ENCODE measurements around the gene SLC38A6. TPM values are rescaled to one million over a fixed set of nuclear protein-coding genes. Genes with fewer than 3 reads are reported as not detected.

SLC38A6 gene
- total and polyA plus RNA-seq, 2 experiments from 2014 or later: 11.9 to 23.2 TPM

GRCh38 chr14:60973070-60973469 lies 8.0 kb upstream of the SLC38A6 start:
- Histone ChIP-seq H4K20me1 (replicated peaks; ENCODE audit: insufficient read depth) (no peaks in the 10 kb centered on the region), H3K27me3 (ENCODE audit: insufficient read depth) (no peaks in the 10 kb centered on the region), H3K9me2 (ENCODE audit: insufficient read depth) (no peaks in the 10 kb centered on the region), H3K27ac (ENCODE audit: low read depth) (0 out of 2 replicates have a peak overlapping the region, but pooled peaks have one; percentile 14), H3K79me2 (replicated peaks; ENCODE audit: insufficient read depth) (0 out of 2 replicates have a peak, but pooled peaks cover 7% of the 10 kb centered on the region), H3F3A (replicated peaks; ENCODE audit: low read depth) (no peaks in the 10 kb centered on the region), H2AFZ (no peak overlapping the region), H3K4me1 (ENCODE audit: insufficient read depth) (no peaks in the 10 kb centered on the region), H3K36me3 (ENCODE audit: insufficient read depth) (peaks cover 6% of the 10 kb centered on the region; the same call in 1 of the 2 replicates), H3K4me3 (no peak overlapping the region), H3K4me2 (no peak overlapping the region)
- Mint-ChIP-seq H3K36me3 (ENCODE audit: low read depth) (peaks cover 15% of the 10 kb centered on the region; the same call in 2 of the 3 replicates), H3K27ac (no peak overlapping the region), H3K27me3 (ENCODE audit: insufficient read depth, low read depth, poor library complexity) (no peaks in the 10 kb centered on the region), H3K4me1 (peaks cover 2% of the 10 kb centered on the region; the same call in 1 of the 3 replicates), H3K9me3 (no peaks in the 10 kb centered on the region), H3K4me3 (no peak overlapping the region)
- ATAC-seq: no peak
- DNase-seq (ENCODE audit: low spot score): no peak
- TF ChIP-seq ZNF331 (CRISPR knock-in tag; IDR thresholded peaks at IDR 0.05; ENCODE audit: low read depth) (no peak), EZH2phosphoT487 (IDR thresholded peaks at IDR 0.05; ENCODE audit: unreplicated experiment) (no peak), EZH2 (IDR thresholded peaks at IDR 0.05; ENCODE audit: low read depth, unreplicated experiment) (no peak), JUNB (IDR thresholded peaks at IDR 0.05; ENCODE audit: unreplicated experiment) (no peak), POLR2AphosphoS5 (IDR thresholded peaks at IDR 0.05; ENCODE audit: low read depth) (no peak), CTCF (conservative IDR thresholded peaks at IDR 0.05; ENCODE audit: low read depth in 2 of 2) (no peak), STAT1 (IDR thresholded peaks at IDR 0.05; ENCODE audit: unreplicated experiment) (no peak), ZNF462 (CRISPR knock-in tag; IDR thresholded peaks at IDR 0.05) (no peak), CREB1 (CRISPR knock-in tag; IDR thresholded peaks at IDR 0.05; ENCODE audit: low read depth) (no peak), ZNF114 (CRISPR knock-in tag; IDR thresholded peaks at IDR 0.05) (no peak), NANOG (IDR thresholded peaks at IDR 0.05; ENCODE audit: borderline replicate concordance) (no peak), ETS1 (IDR thresholded peaks at IDR 0.05) (no peak), REST (IDR thresholded peaks at IDR 0.05; ENCODE audit: unreplicated experiment) (no peak)
